HG03135 (cell line): Measurements from ENCODE around the gene NUP210.
A peak's percentile ranks its signal among the peaks of the same experiment; 100 is the strongest.

ENCODE experiments used
- ATAC-seq: cut with Tn5 transposase; IDR thresholded peaks from one replicate; pipeline ENCODE4 v1.9.1; 2021; ENCODE audit warnings: mild to moderate bottlenecking, moderate library complexity; ENCODE audit not compliant: unreplicated experiment

Gene NUP210

GRCh38 chr3:13329746-13330145 lies 90.4 kb downstream of the NUP210 start:
- no peak for ATAC-seq

- ATAC-seq, result no peak
Observed at GRCh38 chr3:13325892-13326443, 94.2 kb downstream of the NUP210 start.

- no peak for ATAC-seq
Observed at GRCh38 chr3:13324835-13325501, 95.2 kb downstream of the NUP210 start.

GRCh38 chr3:13323822-13324221 lies 96.3 kb downstream of the NUP210 start:
- ATAC-seq, result no peak

GRCh38 chr3:13322324-13322723 lies 97.8 kb downstream of the NUP210 start:
- no peak for ATAC-seq

- no peak for ATAC-seq
Observed at GRCh38 chr3:13319564-13320220, 100.4 kb downstream of the NUP210 start.

- no peak for ATAC-seq
Observed at GRCh38 chr3:13318626-13319470, 101.3 kb downstream of the NUP210 start.

GRCh38 chr3:13317596-13318320 lies 102.4 kb downstream of the NUP210 start:
- ATAC-seq, result no peak

GRCh38 chr3:13316603-13317002 lies 103.5 kb downstream of the NUP210 start:
- no peak for ATAC-seq

GRCh38 chr3:13314877-13315276 lies 105.2 kb downstream of the NUP210 start:
- no peak for ATAC-seq

GRCh38 chr3:13313813-13314212 lies 106.3 kb downstream of the NUP210 start:
- no peak for ATAC-seq

GRCh38 chr3:13309004-13309403 lies 111.1 kb downstream of the NUP210 start:
- no peak for ATAC-seq

GRCh38 chr3:13308380-13308801 lies 111.7 kb downstream of the NUP210 start:
- ATAC-seq, result peak; percentile 67

- no peak for ATAC-seq
Observed at GRCh38 chr3:13307041-13307440, 113.1 kb downstream of the NUP210 start.

- ATAC-seq, result no peak
Observed at GRCh38 chr3:13305623-13306022, 114.5 kb downstream of the NUP210 start.

GRCh38 chr3:13303410-13303809 lies 116.7 kb downstream of the NUP210 start:
- no peak for ATAC-seq

GRCh38 chr3:13301286-13301987 lies 118.7 kb downstream of the NUP210 start:
- ATAC-seq, result no peak

- no peak for ATAC-seq
Observed at GRCh38 chr3:13300546-13301285, 119.4 kb downstream of the NUP210 start.

GRCh38 chr3:13299531-13300155 lies 120.5 kb downstream of the NUP210 start:
- ATAC-seq, result no peak
